NCI-H146 treated with DMSO at 0.1 percent for 48 hours (cell line): ENCODE results near the gene MYBL2.
A peak's percentile ranks its signal among the peaks of the same experiment; 100 is the strongest.
"Not testable (repeated sequence)": the region's sequence is repeated elsewhere in the genome, so short reads cannot be mapped to it uniquely, and the experiment has no call there.

Source experiments
- DNase-seq: peaks from one replicate; lab custom pipeline; 2025; ENCODE audit not compliant: unreplicated experiment; lab: John Stamatoyannopoulos, UW

Gene MYBL2

DNA sequence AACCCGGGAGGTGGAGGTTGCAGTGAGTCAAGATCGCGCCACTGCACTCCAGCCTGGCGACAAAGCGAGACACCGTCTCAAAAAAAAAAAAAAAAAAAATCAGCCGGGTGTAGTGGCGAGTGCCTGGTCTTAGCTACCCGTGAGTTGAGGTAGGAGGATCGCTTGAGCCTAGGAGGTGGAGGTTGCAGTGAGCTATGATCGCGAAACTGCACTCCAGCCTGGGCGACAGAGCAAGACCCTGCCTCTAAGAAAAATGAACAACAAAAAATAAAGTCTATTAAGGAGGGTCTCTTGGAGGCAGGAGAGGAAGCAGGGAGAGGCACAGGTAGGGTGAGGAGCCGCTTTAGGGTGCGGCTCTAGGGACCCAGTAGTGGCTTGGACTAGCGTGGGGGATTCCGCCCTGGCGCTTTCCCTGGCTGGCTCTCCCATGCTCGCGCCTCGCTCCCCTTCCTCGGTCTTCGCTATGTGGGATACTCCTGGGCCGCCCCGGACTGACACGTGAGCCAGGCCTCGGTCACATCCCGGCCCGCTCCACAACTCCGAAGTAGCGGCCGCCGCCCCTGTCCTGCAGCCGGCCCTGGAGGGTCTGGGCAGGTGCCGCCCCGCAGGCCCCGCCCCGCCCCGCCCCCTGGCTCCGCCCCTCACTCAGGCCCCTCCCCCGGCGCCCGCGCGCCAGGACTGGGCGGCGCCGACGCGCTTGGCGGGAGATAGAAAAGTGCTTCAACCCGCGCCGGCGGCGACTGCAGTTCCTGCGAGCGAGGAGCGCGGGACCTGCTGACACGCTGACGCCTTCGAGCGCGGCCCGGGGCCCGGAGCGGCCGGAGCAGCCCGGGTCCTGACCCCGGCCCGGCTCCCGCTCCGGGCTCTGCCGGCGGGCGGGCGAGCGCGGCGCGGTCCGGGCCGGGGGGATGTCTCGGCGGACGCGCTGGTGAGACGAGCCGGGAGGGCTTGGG, at the start of gene MYBL2:
Gene MYBL2 (plus strand): TSS at position 739 of the 953 bp plus-strand sequence. CDS start 170 bp downstream, at position 909.
- DNase-seq = peak; percentile 64

DNA sequence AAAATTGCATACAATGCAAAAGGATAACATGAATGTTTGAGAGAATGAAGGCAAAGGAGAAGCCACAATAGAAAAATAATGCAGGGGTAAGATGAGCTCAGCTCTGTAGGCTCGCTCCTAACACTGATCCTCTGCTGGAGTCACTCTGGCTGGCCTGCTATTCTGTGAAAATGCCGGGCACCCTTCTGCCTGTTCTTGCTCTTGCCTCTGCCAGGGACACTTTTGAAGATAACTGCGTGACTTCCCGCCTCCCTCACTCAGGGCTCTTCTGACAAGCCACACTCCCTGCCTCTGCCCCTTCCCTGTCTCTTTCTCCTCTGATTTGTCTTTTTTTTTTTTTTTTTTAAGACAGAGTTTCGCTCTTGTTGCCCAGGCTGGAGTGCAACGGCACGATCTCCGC, 35.3 kb upstream of the MYBL2 start:
- DNase-seq = no peak

DNA sequence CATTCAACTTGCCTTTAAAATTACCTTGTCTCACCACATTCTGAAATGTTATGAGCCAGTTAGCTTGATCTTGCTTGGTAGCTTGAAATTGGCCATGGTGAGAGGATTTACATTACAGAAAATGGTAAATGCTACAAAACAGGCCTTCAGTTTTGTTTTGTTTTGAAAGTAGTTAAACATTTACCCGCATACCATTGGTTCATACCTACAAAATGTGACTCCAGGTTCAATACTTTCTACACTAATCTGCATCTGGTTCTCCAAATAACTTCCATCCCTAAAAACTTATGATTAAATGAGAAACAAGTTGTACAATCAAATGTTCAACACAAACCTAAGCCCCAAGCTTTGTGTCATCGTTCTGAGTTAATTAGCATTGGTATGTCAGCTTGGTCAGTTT, 30.5 kb upstream of the MYBL2 start:
- DNase-seq = no peak

DNA sequence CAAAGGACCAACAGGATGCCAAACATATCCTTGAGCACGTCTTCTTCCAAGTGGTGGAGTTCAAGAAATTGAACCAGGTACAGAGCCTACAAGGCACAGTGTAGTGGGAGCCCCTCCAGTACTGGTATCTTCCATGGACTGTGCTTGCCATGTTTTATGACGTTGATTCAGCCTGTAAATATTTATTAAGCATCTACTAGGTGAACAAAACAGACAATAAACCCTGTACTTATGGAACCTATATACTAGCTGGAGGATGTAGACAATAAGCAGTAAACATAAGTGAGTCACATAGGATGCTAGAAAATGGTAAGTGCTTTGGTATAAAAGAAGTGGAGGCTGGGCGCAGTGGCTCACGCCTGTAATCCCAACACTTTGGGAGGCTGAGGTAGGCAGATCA, 24.4 kb upstream of the MYBL2 start:
- no peak for DNase-seq

DNA sequence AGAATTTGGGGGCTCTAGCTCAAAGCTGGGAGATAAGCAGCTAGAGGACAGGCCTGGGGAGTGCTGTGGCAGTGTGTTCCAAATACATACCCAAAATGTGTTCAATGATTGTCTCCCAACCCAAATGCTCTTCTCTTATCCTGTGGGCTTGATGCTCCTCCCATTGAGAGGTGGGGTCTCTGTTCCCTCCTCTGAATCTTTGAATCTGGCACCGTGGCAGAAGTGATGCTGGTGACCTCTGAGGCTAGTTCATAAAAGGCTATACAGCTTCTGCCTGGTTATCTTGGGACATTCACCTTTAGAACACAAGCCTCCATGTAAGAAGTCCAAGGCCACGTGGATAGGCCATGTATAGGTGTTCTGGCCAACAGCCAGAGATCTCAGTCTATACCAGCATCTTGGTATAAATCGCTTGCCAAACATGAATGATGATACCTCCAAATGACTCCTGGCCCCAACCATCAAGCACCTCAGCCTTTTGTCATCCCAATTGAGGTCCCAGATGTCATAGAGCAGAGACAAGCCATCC, 15.9 kb upstream of the MYBL2 start:
- no peak for DNase-seq

DNA sequence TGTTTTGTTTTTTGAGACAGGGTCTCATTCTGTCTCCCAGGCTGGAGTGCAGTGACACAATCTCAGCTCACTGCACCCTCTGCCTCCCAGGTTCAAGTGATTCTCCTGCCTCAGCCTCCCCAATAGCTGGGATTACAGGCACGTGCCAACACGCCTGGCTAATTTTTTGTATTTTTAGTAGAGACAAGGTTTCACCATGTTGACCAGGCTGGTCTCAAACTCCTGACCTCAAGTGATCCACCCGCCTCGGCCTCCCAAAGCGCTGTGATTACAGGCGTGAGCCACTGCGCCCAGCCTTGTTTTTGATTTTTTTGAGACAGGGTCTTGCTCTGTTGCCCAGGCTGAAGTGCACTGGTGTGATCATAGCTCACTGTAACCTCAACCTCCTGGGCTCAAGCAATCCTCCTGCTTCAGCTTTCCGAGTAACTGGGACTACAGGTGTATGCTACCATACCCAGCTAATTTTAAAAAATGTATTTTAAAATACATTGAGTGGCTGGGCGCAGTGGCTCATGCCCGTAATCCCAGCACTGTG, 15.2 kb upstream of the MYBL2 start:
- not testable (repeated sequence) for DNase-seq

DNA sequence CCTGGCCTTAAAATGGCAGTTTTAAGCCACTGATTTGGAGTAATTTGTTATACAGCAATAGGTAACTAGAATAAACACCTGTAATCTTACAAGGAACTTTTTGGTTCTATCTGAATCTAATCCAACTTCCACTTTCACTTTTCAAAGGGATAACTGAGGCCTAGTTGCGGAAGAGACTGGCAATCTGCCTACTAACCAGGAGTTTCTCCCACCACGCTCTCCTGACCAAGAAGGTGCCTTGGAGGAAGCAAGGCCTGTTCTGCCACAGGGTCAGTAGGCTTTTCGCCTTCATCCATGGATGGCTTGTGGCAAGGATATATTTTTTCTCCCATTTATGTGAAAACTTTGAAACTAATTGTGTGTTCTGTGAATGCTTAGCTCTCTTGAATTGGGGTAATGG, 12.9 kb upstream of the MYBL2 start:
- DNase-seq = no peak

DNA sequence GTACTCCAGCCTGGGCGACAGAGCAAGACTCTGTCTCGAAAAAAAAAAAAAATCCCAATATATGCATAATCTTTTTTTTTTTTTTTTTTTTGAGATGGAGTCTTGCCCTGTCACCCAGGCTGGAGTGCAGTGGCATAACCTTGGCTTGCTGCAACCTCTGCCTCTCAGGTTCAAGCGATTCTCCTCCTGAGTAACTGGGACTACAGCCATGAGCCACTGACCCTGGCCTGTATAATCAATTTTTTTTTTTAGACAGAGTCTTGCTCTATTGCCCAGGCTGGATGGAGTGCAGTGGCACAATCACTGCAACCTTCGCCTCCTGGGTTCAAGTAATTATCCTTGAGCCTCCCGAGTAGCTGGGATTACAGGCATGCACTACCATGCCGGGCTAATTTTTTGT, 11.7 kb upstream of the MYBL2 start:
- DNase-seq = not testable (repeated sequence)

DNA sequence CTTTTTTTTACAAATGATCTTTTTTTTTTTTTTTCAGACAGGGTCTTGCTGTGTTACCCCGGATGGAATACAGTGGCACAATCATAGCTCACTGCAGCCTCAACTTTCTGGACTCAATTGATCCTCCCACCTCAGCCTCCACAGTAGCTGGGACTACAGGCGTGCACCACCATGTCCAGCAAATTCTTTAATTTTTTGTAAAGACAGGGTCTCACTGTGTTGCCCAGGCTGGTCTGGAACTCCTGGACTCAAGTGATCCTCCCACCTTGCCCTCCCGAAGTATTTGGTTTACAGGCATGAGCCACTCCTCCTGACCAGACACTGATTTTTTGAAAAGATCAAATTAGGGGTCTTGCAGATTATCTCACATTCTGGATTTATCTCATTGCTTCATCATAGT, 11.0 kb upstream of the MYBL2 start:
- no peak for DNase-seq

DNA sequence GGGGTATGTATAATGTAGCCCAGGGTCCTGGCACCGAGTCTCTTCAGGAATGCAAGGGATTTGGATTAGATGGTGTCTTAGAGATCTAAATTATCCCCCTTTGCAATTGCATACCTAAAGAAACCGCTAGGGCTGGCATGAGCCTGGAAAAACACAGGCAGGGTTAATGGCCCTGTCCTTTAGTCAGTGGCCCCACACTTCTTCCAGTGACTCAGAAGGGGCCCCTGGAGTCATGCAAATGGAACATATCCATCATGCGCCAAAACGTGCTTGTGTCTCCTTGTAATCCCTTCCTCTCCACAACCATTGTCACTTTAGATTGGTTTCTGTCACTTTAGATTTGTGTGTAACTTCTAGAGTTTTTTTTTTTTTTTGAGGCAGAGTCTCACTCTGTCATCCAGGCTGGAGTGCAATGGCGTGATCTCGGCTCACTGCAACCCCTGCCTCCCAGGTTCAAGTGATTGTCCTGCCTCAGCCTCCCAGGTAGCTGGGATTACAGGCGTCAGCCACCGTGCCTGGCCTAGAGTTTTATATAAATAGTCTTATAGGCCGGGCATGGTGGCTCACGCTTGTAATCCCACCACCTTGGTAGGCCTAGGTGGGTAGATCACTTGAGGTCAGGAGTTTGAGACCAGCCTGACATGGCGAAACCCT, 8.7 kb upstream of the MYBL2 start:
- no peak for DNase-seq

DNA sequence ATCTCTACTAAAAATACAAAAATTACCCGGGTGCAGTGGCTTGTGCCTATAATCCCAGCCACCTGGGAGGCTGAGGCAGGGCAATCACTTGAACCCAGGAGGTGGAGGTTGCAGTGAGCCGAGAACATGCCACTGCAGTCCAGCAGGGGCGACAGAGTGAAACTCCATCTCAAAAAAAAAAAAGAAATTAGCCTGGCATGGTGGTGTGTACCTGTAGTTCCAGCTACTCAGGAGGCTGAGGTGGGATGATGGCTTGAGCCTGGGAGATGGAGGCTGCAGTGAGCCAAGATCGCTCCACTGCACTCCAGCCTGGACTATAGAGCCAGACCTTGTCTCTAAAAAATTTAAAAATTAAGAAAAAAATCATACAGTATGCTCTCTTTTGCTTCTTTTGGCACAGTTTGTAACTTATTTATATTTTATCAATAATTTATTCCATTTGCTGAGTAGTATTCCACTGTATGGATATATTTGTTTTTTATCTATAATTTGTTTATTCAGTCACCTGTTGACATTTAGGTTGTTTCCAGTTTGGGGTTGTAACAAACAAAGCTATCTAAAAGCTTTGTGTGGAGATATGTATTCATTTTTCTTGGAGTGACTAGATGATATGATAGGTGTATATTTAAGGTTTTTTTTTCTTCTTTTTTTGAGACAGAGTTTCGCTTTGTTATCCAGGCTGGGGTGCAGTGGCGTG, 8.0 kb upstream of the MYBL2 start:
- DNase-seq = no peak

DNA sequence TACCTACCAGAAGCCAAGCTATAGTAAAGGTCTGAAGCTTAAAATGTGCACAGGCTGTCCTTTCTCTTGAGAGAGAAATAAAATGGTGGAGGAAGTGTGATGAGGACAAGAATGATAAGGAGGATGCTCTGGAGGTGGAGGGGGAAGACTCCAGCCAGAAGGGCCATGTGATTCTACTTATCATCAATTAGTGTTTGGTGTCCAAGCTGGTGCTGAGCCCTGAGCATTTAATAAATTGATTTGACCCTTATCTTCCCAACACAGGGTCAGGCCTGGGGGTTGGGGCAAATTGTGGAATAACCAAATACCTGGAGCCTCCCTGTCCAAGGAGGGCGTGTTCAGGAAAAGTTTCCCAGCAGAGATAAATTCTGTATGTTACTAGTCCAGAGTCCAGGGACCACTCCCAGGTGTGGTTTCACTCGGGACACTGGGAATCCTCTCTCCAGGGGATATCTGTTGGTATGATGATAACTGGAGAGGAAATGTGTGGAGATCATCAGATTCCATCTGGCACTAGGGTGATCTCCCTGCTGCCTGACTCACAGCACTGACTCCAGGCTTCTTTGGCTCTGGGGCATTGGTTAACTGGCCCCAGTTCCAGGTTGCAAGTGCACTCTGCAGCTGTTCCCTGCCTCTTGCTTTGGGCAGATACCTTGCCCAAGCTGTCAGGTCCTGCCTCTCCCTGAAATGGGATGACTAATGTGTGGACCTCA, 3.8 kb upstream of the MYBL2 start:
- DNase-seq = no peak

DNA sequence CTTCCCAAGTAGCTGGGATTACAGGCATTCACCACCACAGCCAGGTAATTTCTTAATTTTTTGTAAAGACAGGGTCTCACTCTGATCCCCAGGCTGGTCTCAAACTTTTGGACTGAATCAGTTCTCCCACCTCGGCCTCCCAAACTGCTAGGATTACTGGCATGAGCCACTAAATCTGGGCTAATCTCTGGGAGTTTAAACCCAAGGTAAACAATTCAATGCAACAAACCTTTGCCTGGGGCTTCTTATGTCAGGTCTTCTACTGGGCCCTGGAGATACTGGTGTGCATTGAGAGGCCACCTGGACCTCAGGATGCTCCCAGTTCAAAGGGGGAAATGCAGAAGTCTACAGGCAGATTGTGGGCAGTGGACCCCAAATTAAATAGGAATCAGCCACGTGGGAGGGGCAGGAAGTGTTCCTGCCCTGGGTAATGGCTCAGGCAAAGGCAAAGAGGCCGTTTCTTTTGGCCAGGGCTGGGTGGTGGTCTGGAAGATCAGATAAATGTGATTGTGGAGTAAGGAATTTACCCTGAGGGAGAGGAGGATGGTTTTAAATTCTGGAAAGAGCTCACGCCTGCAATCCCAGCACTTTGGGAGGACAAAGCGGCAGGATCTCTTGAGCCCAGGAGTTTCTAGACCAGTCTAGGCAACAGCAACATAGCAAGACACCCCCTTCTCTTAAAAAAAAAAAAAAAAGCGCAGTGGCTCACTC, 1.3 kb upstream of the MYBL2 start:
- no peak for DNase-seq

DNA sequence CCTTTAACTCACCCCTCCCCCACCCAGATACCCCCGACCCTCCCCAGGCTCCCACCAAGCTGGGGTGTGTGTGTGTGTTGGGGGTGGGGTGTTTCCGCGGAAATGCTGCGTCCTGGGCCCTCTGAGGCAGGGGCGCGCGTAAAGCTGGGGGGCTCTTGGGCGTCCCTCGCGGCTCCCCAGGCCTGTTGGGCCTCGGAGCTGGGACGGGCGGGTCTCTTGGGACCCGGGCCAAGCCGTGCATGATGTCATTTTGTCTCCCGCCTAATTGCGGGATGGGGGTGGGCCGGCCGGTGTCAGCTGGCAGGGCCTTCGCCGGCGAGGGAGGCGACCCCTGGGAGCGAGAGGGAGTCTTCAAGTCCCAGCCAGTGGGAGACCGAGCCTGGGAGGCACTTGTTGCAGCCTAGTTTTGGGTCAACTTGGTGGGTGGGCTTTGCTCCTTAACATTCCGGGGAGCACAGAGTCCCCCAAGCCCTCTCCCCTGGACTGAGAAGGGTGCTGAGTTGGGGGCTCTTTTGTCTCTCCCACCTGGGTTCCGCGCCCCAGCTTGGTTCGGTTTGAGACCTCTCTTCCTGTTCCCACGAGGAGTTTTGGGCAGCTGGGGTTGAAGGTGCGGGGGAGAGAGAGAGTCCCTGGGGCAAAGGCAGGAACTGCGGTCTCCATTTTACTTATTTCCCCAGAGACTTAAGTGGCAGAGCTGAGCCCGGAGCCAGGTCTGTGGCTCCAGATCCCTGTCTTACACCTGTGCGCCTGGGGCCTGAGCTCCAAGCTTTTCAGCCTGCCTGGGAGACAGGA, 623 bp downstream of the MYBL2 start:
- no peak for DNase-seq

DNA sequence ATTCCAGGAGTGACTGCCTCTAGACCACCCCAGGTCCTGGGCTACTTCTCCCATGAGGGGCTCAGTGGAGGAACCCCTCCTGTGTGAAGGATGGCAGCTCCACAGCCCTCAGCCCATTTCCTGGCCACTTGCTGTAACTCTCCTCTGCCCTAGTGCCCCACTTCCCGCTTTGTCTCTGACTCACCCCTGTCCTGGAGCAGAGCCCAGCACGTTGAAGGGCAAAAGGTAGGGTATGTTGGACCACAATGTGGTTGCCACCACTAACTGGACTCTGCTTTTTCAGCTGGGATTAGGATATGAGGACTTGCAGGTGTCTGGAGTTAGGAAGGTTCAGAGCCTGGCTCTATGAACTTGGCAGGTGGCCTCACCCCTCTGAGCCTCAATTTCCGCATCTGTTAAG, 2.4 kb downstream of the MYBL2 start:
- DNase-seq = no peak

DNA sequence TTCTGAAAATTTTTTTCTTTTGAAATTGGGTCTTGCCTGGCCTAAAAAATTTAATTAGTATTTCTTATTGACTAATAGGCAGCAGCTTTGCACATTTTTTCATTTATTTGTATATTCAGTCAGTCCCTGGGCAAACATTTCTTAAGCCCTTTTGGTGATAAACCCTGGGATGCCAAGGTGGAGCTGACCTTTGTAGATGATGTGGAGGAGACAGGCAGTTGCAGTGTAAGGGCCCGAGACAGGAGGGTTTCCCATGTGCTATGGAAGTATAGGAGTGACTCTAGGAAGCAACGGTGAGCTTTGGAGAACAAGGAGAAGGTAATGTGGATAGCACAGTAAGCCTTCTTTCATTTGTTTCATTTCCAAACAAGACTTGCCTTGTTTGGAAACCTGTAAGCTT, 3.5 kb downstream of the MYBL2 start:
- DNase-seq = no peak

DNA sequence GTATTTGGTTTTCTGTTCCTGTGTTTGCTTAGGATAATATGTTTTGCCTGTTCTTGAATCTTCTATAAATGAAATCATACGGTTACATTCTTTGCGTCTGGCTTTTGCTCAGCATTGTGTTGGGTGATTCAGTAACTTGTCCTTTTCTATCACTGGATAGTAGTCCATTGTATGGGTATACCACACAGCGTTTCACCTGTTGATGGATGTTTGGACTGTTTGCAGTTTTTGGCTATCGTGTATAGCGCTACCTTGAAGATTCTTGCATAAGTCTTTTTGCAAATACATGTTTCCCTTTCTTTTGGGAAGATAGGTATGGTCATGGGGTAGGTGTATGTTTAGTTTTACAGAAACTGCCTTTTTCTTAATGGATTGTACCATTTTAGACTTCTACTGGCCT, 9.5 kb downstream of the MYBL2 start:
- no peak for DNase-seq

DNA sequence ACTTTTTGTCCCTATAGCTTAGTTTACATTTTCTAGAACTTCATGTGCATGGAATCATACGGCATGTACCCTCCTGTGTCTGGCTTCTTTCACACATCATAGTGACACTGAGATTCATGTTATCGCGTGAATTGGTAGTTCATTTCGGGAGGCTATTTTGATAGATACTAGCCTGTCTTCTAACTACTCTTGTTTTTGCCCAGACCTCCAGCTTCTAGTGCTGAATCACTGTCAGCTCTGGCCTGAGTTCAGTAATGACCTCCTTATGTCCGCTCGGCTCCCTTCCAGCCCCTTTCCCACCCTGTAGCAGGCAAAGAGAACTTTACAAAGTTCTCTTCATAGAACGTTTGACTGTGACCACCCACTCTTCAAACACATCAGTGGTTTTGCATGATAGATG, 14.1 kb downstream of the MYBL2 start:
- DNase-seq = no peak

DNA sequence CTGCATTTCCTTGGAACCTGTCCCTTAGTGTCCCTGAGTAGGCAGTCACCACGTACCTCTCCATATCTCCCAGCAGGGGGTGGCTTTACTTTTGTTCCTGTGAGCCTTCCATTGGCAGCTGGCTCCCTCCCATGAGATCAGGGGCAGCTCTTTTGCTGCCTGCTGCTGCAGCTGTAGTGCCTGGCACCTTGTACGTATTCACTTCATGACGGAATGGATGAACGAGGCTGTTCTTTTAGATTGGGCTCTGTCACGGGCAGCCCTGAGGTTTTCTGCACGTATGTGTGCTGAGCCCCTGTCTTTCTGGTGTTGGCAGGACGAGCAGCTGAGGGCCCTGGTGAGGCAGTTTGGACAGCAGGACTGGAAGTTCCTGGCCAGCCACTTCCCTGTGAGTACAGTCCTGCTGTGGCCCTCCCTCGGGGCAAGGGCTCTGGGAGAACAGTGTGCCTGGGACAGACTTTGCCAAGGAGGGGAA, 14.6 kb downstream of the MYBL2 start:
- peak; percentile 86 for DNase-seq
